NT2/D1 (cell line): ENCODE measurements around the gene USB1.

Experiments
- SUZ12 ChIP-seq: IDR thresholded peaks from 2 replicates; pipeline ENCODE4 v1.6.1; 2011; ENCODE audit not compliant: insufficient read length, insufficient read depth; ENCODE audit errors: extremely low read depth
- YY1 ChIP-seq: IDR thresholded peaks from 2 replicates; pipeline ENCODE4 v1.6.1; 2011; ENCODE audit not compliant: insufficient read length, insufficient read depth
- ZNF274 ChIP-seq: IDR thresholded peaks from 2 replicates; pipeline ENCODE4 v1.6.1; 2011; ENCODE audit warnings: mild to moderate bottlenecking, low read depth, low read length

DNA sequence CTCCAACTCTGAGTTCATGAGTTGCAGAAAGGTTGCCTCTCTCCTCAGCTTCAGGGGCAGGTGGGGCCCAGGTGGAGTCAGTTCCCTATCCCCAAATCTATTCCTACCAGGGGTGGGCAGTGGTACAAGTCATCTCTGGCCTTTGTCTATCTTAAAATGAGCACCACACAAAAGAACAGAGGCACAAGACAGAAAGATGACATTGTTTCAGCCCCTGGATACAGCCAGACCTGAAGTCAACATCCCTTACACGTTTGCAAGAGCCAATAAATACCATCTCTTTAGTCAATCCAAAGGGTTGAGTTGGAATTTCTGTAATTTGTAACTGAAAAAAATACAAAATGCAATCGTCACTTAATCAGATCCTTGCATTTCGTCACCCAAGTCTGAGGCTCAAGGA, 56.6 kb downstream of the USB1 start:
- TF ChIP-seq YY1 = no peak
- TF ChIP-seq ZNF274 = no peak
- no peak for TF ChIP-seq SUZ12
